Measurements from ENCODE around the gene STXBP5.

- TF ChIP-seq CTCF (IDR thresholded peaks at IDR 0.05) (no peak), POLR2A (IDR thresholded peaks at IDR 0.05) (no peak), POLR2AphosphoS5 (IDR thresholded peaks at IDR 0.05) (no peak)
These were observed 44.5 kb upstream of the STXBP5 start for GRCh38 chr6:147159536-147160374.
